ENCODE measurements around the gene ZNF274. TPM values are rescaled to one million over a fixed set of nuclear protein-coding genes. Genes with fewer than 3 reads are reported as not detected.

ZNF274 gene
- total RNA-seq, 1 experiment from 2014 or later: 14.1 TPM

DNA sequence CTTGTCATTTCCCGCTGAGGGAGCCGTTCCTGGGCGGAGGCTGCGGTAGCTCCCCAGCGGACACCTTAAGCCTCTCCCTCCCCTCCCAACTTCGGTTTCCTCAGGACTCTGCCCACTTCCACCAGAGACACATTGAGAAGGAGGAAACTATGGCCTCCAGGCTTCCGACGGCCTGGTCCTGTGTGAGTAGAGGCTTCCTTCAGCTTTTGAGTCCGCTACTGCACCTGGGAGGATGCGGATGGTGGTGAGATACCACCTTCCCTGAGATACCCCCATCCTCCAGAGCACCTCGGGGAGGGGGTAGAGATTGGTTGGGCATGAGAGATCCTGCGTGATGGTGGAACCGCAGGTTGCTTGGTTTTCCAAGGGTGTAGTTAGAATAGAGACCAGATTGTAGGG is 955 bp downstream of the ZNF274 start:
- Histone ChIP-seq H3K4me2 (ENCODE audit: low read depth, low read length, poor library complexity, severe bottlenecking) (peak overlapping the region; percentile 72), H3K4me3 (ENCODE audit: low read length) (peak overlapping the region; percentile 75), H3K79me2 (ENCODE audit: low read length) (peaks cover 11% of the 10 kb centered on the region), H2AFZ (ENCODE audit: low read length) (peak overlapping the region; percentile 64), H3K4me1 (ENCODE audit: low read length) (peaks cover 7% of the 10 kb centered on the region), H3K9me2 (replicated peaks; ENCODE audit: insufficient read depth, low read length) (no peaks in the 10 kb centered on the region), H4K20me1 (ENCODE audit: insufficient read depth, low read depth, low read length) (no peaks in the 10 kb centered on the region), H3K9me3 (ENCODE audit: low read length) (peaks cover 39% of the 10 kb centered on the region), H3K9ac (ENCODE audit: low read length) (peak overlapping the region; percentile 81), H3K36me3 (ENCODE audit: insufficient read depth, low read length) (peaks cover 30% of the 10 kb centered on the region), H3K27me3 (ENCODE audit: low read length) (no peaks in the 10 kb centered on the region), H3K27ac (ENCODE audit: low read length) (no peak overlapping the region)
- DNase-seq: no peak

- no peaks in the 10 kb centered on the region for H3K27me3 ChIP-seq (ENCODE audit: low read length)
- no peaks in the 10 kb centered on the region for H3K9me2 ChIP-seq (replicated peaks; ENCODE audit: insufficient read depth, low read length)
- H4K20me1 ChIP-seq (ENCODE audit: insufficient read depth, low read depth, low read length): no peaks in the 10 kb centered on the region
- no peak for DNase-seq
- no peak overlapping the region for H2AFZ ChIP-seq (ENCODE audit: low read length)
- peaks cover 74% of the 10 kb centered on the region for H3K9me3 ChIP-seq (ENCODE audit: low read length)
- H3K4me2 ChIP-seq (ENCODE audit: low read depth, low read length, poor library complexity, severe bottlenecking): no peak overlapping the region
- H3K27ac ChIP-seq (ENCODE audit: low read length): no peak overlapping the region
- no peak overlapping the region for H3K9ac ChIP-seq (ENCODE audit: low read length)
- no peaks in the 10 kb centered on the region for H3K4me1 ChIP-seq (ENCODE audit: low read length)
- H3K36me3 ChIP-seq (ENCODE audit: insufficient read depth, low read length): peaks cover 72% of the 10 kb centered on the region
- H3K79me2 ChIP-seq (ENCODE audit: low read length): no peaks in the 10 kb centered on the region
- H3K4me3 ChIP-seq (ENCODE audit: low read length): peak overlapping the region; percentile 12; the same call in 1 of the 2 replicates
Observed at GRCh38 chr19:58196901-58197616, 14.2 kb downstream of the ZNF274 start.

DNA sequence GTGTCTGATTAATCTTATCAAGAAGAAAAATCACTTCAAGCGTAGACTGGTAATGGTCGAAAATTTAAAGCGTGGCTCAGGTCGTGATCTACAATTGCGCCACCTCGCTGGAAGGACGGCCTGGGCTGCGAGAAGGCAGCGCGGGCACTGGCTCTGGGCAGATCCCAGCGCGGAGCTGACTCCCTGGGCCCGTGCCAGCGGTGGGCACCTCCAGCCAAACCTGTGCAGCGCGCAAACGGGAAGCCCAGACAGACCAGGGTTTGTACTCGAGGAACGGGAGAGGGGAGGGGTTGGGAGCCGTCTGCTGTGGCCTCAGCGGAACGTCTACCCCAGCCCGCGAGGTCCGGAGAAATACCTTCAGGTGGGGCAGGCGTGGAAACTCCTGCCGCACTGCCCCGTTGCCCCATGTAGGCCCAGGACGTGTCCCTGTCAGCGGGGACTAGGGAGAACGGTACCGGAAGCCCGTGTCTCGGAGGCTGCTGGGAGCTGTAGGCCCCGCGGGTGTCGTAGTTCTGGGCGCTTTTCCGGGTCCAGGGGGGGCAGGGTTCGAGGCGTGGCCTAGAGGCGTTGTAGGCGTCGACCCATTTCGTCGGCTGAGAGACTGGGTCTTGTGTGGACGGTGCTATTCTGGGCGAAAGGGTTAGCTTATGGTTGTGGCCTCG is 21.1 kb downstream of the ZNF274 start:
- Histone ChIP-seq H2AFZ (ENCODE audit: low read length) (no peak overlapping the region), H3K9ac (ENCODE audit: low read length) (no peak overlapping the region), H3K4me1 (ENCODE audit: low read length) (no peaks in the 10 kb centered on the region), H3K27ac (ENCODE audit: low read length) (no peak overlapping the region), H3K4me3 (ENCODE audit: low read length) (no peak overlapping the region), H3K4me2 (ENCODE audit: low read depth, low read length, poor library complexity, severe bottlenecking) (no peak overlapping the region), H3K9me3 (ENCODE audit: low read length) (peaks cover 77% of the 10 kb centered on the region), H3K9me2 (replicated peaks; ENCODE audit: insufficient read depth, low read length) (no peaks in the 10 kb centered on the region), H3K27me3 (ENCODE audit: low read length) (no peaks in the 10 kb centered on the region), H3K79me2 (ENCODE audit: low read length) (no peaks in the 10 kb centered on the region), H3K36me3 (ENCODE audit: insufficient read depth, low read length) (peaks cover 57% of the 10 kb centered on the region), H4K20me1 (ENCODE audit: insufficient read depth, low read depth, low read length) (no peaks in the 10 kb centered on the region)
- no peak for DNase-seq

- H3K4me2 ChIP-seq (ENCODE audit: low read depth, low read length, poor library complexity, severe bottlenecking): no peak overlapping the region
- H3K27ac ChIP-seq (ENCODE audit: low read length): no peak overlapping the region
- no peaks in the 10 kb centered on the region for H3K9me2 ChIP-seq (replicated peaks; ENCODE audit: insufficient read depth, low read length)
- H3K36me3 ChIP-seq (ENCODE audit: insufficient read depth, low read length): peaks cover 60% of the 10 kb centered on the region
- H3K4me1 ChIP-seq (ENCODE audit: low read length): no peaks in the 10 kb centered on the region
- H2AFZ ChIP-seq (ENCODE audit: low read length): no peak overlapping the region
- H3K9ac ChIP-seq (ENCODE audit: low read length): no peak overlapping the region
- H3K4me3 ChIP-seq (ENCODE audit: low read length): no peak overlapping the region
- DNase-seq: no peak
- H3K9me3 ChIP-seq (ENCODE audit: low read length): peaks cover 73% of the 10 kb centered on the region
- no peaks in the 10 kb centered on the region for H4K20me1 ChIP-seq (ENCODE audit: insufficient read depth, low read depth, low read length)
- H3K27me3 ChIP-seq (ENCODE audit: low read length): no peaks in the 10 kb centered on the region
- no peaks in the 10 kb centered on the region for H3K79me2 ChIP-seq (ENCODE audit: low read length)
Observed at GRCh38 chr19:58204566-58204965, 21.7 kb downstream of the ZNF274 start.

GRCh38 chr19:58209577-58209976 is 26.7 kb downstream of the ZNF274 start:
- H3K9ac ChIP-seq (ENCODE audit: low read length): no peak overlapping the region
- no peak overlapping the region for H2AFZ ChIP-seq (ENCODE audit: low read length)
- no peaks in the 10 kb centered on the region for H3K27me3 ChIP-seq (ENCODE audit: low read length)
- no peaks in the 10 kb centered on the region for H3K79me2 ChIP-seq (ENCODE audit: low read length)
- H3K9me2 ChIP-seq (replicated peaks; ENCODE audit: insufficient read depth, low read length): no peaks in the 10 kb centered on the region
- H3K4me2 ChIP-seq (ENCODE audit: low read depth, low read length, poor library complexity, severe bottlenecking): no peak overlapping the region
- H3K27ac ChIP-seq (ENCODE audit: low read length): no peak overlapping the region
- peaks cover 79% of the 10 kb centered on the region for H3K36me3 ChIP-seq (ENCODE audit: insufficient read depth, low read length)
- H3K4me3 ChIP-seq (ENCODE audit: low read length): no peak overlapping the region
- DNase-seq: no peak
- no peaks in the 10 kb centered on the region for H3K4me1 ChIP-seq (ENCODE audit: low read length)
- peaks cover 76% of the 10 kb centered on the region for H3K9me3 ChIP-seq (ENCODE audit: low read length)
- H4K20me1 ChIP-seq (ENCODE audit: insufficient read depth, low read depth, low read length): no peaks in the 10 kb centered on the region

DNA sequence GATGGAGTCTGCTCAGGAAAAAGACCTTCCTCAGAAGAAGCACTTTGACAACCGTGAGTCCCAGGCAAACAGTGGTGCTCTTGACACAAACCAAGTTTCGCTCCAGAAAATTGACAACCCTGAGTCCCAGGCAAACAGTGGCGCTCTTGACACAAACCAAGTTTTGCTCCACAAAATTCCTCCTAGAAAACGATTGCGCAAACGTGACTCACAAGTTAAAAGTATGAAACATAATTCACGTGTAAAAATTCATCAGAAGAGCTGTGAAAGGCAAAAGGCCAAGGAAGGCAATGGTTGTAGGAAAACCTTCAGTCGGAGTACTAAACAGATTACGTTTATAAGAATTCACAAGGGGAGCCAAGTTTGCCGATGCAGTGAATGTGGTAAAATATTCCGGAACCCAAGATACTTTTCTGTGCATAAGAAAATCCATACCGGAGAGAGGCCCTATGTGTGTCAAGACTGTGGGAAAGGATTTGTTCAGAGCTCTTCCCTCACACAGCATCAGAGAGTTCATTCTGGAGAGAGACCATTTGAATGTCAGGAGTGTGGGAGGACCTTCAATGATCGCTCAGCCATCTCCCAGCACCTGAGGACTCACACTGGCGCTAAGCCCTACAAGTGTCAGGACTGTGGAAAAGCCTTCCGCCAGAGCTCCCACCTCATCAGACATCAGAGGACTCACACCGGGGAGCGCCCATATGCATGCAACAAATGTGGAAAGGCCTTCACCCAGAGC is 29.6 kb downstream of the ZNF274 start:
- Histone ChIP-seq H3K4me1 (ENCODE audit: low read length) (no peaks in the 10 kb centered on the region), H3K9me2 (replicated peaks; ENCODE audit: insufficient read depth, low read length) (no peaks in the 10 kb centered on the region), H3K9me3 (ENCODE audit: low read length) (peaks cover 72% of the 10 kb centered on the region), H4K20me1 (ENCODE audit: insufficient read depth, low read depth, low read length) (no peaks in the 10 kb centered on the region), H3K27me3 (ENCODE audit: low read length) (no peaks in the 10 kb centered on the region), H2AFZ (ENCODE audit: low read length) (no peak overlapping the region), H3K36me3 (ENCODE audit: insufficient read depth, low read length) (peaks cover 56% of the 10 kb centered on the region), H3K79me2 (ENCODE audit: low read length) (no peaks in the 10 kb centered on the region), H3K27ac (ENCODE audit: low read length) (no peak overlapping the region), H3K4me3 (ENCODE audit: low read length) (no peak overlapping the region), H3K4me2 (ENCODE audit: low read depth, low read length, poor library complexity, severe bottlenecking) (no peak overlapping the region), H3K9ac (ENCODE audit: low read length) (no peak overlapping the region)
- no peak for DNase-seq

DNA sequence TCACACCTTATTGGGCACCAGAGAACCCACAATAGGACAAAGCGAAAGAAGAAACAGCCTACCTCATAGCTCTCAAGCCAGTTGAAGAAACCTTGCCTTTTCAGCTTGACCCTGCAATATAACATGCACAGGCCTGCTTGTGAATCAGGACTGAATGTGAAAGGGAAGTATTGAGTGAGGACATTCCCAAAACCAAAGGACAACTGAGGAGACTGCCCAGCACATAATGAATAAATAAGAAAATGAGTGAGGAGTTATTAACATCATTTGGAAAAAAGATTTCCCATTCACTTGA is 30.2 kb downstream of the ZNF274 start:
- Histone ChIP-seq H3K27ac (ENCODE audit: low read length) (no peak overlapping the region), H3K36me3 (ENCODE audit: insufficient read depth, low read length) (peaks cover 51% of the 10 kb centered on the region), H3K9ac (ENCODE audit: low read length) (no peak overlapping the region), H3K79me2 (ENCODE audit: low read length) (no peaks in the 10 kb centered on the region), H3K9me2 (replicated peaks; ENCODE audit: insufficient read depth, low read length) (no peaks in the 10 kb centered on the region), H3K4me3 (ENCODE audit: low read length) (no peak overlapping the region), H3K4me2 (ENCODE audit: low read depth, low read length, poor library complexity, severe bottlenecking) (no peak overlapping the region), H2AFZ (ENCODE audit: low read length) (no peak overlapping the region), H3K9me3 (ENCODE audit: low read length) (peaks cover 71% of the 10 kb centered on the region), H3K27me3 (ENCODE audit: low read length) (no peaks in the 10 kb centered on the region), H3K4me1 (ENCODE audit: low read length) (no peaks in the 10 kb centered on the region), H4K20me1 (ENCODE audit: insufficient read depth, low read depth, low read length) (no peaks in the 10 kb centered on the region)
- DNase-seq: no peak

- Histone ChIP-seq H3K9me2 (replicated peaks; ENCODE audit: insufficient read depth, low read length) (no peaks in the 10 kb centered on the region), H3K9me3 (ENCODE audit: low read length) (peaks cover 51% of the 10 kb centered on the region)
Observed at GRCh38 chr19:58217069-58217481, 34.2 kb downstream of the ZNF274 start.

More at GRCh38 chr19:58217069-58217481, 34.2 kb downstream of the ZNF274 start:
- H3K36me3 ChIP-seq (ENCODE audit: insufficient read depth, low read length): peaks cover 17% of the 10 kb centered on the region
- H3K79me2 ChIP-seq (ENCODE audit: low read length): no peaks in the 10 kb centered on the region
- no peaks in the 10 kb centered on the region for H3K4me1 ChIP-seq (ENCODE audit: low read length)
- no peak overlapping the region for H3K4me3 ChIP-seq (ENCODE audit: low read length)
- no peaks in the 10 kb centered on the region for H4K20me1 ChIP-seq (ENCODE audit: insufficient read depth, low read depth, low read length)
- no peak overlapping the region for H3K27ac ChIP-seq (ENCODE audit: low read length)
- H3K27me3 ChIP-seq (ENCODE audit: low read length): no peaks in the 10 kb centered on the region
- H3K9ac ChIP-seq (ENCODE audit: low read length): no peak overlapping the region
- DNase-seq: no peak
- H3K4me2 ChIP-seq (ENCODE audit: low read depth, low read length, poor library complexity, severe bottlenecking): no peak overlapping the region
- no peak overlapping the region for H2AFZ ChIP-seq (ENCODE audit: low read length)
